HG03432 (cell line): ENCODE data around the gene ATRIP.

Experiments
- ATAC-seq: cut with Tn5 transposase; IDR thresholded peaks from one replicate; pipeline ENCODE4 v1.9.1; 2021; ENCODE audit warnings: mild to moderate bottlenecking, moderate library complexity; ENCODE audit not compliant: unreplicated experiment

Gene ATRIP

DNA sequence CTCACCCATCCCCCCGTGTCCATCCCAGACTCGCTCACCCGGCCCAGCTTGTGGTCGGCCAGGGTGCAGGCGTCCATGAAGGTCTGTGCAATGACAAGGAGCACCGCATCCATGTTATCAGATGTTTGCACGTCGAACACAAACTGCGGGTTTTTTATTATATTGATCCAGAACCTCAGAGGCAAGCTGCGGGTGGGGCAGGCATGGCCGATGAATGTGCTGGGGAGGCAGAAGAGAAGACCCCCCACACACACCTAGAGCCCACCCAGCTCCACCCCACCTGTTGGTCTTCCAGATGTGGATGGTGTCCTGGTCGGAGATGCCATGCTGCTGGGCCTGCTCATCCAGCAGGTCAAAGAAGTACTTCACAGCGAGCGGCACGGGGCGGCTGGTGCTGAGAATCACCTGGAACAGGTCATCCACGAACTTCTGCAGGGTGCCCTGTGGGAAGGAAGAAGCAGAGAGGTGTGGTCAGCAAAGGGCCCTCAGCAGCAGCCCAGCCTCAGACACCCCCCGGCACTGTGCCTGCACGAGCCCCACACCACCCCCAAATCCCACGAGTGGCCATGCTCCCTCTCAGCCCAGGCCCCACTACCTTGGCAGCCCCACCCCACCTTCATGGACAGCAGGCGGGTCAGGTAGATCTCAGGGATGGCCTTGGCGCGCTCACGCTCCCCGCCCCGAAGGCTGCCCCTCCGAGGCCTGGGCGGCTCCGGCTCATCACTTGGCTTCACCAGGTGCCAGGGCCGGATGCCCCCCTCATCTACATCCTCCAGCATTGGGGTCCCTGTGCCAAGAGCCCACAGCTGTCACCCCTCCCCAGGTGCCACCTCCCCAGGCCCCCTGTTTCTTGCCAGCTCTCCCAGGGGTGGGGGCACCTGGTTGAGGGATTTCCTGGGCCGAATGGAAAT, 37.0 kb upstream of the ATRIP start:
- ATAC-seq: no peak

DNA sequence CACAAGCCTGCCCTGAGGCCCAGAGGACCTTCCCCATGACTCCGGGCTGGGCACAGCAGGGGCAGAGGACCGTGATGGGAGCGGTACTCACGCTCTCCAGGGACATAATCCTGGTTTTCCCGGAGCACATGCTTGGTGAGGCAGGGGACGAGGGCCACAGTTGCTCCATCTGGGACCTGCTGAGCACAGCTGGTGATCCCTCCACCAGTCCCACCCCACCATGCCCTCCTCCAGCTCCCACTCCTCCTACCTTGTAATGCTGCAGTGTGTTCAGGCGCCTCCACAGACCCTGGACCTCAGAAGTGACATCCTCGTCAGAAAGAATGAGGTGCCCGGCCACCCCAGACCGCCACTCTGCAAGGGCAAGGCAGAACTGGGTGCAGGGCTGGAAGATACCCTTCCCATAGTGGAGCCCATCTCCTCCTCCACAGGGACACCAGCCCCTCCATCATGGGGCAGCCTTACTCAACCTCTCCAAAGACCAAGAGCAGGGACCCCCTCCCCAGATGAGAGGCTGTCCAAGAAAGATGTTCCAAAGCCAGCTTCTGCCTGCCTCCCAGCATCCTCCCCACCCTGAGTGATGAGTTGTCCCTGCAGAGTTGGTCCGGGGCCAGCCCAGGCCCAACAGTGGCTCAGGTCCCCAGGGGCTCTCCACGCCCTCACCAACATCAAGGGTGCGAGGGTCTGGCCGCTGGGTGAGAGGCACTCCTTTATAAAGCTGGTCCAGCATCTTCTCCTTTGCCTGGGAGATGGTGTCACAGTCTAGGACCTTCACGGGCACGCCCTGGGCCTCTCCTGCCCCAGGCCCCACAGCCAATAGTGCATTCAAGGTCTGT, 36.1 kb upstream of the ATRIP start:
- ATAC-seq: no peak

DNA sequence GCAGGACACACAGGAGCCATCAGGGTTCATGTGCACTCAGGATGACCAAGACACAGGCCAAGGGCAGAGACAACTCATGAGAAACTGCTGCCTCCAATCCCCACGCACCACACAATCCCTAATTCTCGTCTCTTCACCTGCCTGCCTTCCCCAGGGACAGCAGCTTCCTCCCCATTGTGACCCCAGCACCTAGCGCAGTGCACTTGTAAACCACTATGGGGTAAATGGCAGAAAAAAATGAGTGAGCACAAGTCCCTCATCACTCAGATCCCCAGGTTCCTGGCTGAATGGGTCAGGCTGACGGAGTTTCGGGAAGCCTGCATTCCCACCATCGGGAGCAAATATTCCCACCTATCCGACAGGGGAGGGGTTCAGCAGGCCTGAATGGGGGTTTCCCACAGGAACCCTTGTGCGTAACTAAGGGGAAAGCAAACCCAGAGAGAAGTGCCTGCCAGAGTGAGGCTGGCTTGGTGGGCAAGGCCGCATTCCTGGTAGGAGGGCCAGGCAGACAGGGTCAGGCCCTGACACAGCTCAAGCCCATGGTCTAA, 35.4 kb upstream of the ATRIP start:
- ATAC-seq: no peak

DNA sequence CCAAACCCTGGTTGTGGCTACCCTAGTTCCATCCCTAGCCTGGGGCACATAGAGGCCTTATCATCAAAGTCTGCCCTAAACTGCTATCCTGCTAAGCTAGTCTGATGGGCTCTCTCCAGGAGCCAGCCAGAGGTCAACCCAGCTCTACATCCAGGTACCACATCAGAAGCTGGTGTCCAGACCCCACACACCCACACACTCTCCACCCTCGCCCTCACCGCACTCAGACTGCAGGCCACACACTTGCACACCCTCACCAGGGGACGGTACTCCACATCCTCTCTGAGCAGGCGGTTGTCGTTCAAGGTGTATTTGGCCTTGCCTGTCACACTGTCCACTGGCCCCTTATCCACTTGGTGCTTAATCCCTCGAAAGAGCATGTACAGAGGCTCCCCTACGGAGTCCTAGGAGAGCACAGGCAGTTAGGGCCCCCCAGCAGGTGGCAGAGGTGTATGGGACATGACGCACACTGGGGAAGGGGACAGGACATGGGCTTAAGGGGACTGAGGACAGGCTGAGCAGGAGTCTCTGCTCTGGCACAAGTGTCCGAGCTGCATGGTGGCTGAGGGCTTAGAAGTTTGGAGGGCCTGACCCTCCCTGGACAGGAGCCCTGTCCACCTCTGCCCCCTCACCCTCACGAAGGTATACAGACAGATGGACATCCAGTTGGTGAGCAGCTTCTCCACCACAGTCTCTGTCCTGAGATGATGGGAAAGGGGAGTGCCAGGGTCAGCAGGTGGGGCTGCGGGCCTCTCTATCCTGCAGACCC, 34.7 kb upstream of the ATRIP start:
- no peak for ATAC-seq

DNA sequence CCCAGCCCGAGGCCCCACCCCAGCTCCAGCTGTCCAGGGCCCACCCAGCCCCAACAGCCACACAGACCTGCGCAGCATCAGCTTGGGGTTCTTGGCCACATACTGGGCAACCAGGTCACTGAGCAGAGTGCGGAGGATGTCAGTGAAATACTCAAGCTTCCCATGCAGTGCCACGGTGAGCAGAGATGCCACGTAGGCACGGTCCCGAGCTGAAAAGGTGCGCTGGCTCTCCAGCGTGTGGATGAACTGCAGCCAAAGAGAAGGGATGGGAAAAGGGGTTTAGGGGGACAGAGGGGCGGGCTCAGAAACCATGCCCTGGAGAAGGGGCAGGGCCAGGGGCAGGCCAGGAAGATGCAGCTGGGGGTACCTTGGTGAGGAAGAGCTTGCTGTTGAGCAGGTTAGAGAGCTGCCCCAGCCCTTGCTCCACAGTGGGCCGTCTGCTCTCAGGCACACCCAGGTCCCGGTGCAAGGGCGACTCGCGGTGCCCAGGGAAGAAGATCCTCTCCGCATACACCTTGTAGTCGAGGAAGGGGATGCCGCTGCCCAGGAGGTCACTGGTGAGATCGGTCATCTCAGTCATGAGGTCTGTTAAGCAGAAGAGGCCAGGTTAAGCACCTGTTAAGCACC, 34.0 kb upstream of the ATRIP start:
- ATAC-seq: no peak

DNA sequence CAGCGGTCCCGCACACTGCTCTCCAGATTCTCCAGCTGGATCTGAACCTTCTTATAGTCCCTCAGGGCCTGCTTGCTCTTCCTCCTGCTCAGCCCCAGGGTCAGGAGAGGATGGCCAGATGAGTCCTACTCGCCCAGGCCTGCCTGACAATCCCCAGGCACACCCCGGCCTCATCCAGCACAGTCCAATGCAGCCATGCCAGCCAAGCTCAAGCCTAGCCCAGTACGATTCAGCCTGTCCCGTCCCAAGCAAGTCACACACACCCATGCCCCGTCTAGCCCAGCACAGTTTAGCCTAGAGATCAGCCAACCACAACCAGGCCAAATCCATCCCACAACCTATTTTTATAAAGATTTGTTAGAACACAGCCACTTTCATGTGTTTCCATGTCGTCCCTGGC, 33.5 kb upstream of the ATRIP start:
- no peak for ATAC-seq

DNA sequence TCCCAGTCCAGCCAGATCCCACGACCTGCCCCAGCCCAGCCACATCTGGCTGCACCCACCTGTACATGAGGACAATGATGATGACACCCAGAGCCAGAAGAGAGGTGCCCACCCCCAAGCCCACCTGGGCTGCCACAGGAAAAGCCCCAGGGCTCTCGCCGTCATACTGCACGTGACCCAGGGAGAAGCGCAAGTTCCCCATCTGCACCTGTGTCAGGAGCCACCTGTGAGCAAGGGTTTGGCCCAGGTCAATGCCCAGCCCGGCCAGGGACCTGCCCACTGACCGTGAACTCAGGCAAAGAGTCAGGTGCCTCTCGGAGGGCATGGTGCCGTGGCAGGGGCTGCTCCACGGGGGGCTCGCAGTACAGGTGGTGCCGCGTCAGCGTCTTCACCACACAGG, 32.9 kb upstream of the ATRIP start:
- ATAC-seq: no peak

DNA sequence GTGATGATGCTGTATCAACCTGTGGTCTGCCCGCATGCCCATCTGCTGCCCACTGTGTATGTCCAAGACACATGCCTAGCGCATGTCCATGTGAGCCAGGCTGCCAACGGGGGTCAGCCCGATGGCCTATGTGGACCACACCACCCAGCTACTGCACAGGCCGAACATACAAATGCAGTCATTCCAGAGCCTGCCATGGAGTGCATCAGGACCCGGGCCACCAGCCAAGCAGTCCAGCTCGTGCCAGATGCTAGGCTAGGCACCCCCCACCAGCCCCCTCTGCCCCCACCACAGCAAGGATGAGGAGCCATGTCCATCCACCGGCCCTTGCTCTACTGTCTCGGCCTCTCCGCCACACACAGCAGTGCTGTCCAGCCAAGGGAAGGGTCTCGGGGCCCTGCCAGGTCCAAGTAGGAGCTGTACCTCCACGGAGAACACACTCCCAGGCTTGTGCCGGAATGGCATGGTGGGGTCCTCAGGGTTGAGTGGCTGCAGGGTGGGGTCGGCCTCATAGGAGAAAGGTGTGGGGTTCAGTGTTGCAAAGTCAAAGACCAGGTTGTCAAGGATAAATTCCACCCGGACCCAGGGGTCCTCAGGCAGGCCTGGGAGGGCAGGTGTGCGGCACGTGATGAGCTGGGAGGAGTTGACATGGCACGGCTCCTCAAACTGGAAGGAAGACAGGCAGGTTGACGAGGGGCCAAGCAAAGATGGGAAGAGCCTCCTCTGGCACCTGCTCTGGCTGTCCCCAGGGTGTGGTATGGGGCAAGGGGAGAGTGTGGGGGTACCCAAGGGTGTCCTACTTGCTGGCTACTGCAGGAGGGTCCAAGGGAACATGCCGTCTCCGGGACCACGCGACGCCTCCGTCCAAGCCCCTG, 31.9 kb upstream of the ATRIP start:
- ATAC-seq: no peak

DNA sequence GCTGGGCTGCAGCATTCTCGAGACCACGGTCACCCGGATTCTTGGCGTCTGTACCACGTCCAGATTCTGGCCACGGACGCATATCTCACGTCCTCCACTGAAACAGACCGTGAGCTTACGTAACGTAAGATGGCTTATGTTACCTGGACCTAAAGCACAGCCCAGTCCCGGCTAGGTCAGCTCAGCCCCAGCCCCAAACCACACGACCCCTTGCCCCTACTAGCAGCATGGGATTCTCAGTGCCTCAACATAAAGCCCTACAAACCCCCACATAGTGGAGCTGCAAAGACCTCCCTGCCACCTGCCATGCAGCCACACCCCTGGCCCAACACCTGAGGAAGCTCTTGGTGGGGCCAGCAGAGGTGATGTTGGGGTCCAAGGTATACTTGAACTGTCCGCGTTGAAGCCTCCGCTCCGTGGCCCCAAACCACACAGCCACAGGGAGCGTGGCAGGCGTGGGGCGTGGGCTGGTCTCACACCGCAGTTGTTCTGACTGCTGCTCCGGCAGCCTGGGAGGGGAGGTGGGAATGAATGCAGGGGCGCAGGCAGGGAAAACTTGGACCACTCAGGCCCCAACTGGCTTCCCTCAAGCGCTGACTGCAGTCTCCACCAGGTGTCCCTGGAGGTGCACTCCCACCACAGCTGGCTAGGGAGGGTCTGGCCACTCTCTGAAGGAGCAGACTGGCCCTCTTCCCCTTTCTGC, 31.1 kb upstream of the ATRIP start:
- no peak for ATAC-seq

DNA sequence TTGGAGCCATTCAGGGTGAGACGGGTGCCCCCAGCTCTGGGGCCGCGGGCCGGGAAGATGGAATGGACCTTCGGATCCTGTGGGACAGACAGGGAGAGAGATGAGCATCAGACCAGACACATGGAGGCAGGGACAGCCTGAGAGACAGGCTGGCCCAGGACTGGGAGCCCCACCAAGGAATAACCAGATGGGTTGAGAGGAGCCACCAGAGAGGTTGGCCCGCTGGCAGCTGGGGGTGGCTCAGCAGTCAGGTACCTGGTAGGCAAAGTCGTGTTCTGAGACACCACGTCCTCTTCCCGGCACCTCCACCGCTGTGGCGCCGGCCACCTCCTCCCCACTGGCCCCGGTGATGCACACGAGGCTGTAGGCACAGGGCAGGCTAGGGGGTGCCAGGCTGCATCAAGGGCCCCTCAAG, 30.4 kb upstream of the ATRIP start:
- ATAC-seq: no peak

DNA sequence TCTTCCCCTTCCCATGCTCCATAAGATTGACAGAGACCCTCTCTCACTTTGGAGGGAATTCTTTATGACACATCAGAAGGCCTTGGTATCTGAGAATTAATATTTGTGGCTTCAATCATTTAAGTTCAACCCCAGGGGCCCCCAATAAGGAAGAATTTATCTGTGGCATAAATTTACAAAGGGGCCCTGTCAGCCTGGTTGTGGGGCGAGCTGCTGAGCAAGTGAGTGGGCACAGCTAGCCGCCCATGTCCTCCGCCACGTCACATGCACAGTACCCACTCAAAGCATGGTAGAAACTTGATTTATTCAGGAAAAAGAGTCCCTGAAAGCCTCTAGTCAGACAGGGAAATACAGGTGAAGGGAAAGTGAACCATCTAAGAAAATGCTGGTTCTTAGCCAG, 30.0 kb upstream of the ATRIP start:
- ATAC-seq: no peak

DNA sequence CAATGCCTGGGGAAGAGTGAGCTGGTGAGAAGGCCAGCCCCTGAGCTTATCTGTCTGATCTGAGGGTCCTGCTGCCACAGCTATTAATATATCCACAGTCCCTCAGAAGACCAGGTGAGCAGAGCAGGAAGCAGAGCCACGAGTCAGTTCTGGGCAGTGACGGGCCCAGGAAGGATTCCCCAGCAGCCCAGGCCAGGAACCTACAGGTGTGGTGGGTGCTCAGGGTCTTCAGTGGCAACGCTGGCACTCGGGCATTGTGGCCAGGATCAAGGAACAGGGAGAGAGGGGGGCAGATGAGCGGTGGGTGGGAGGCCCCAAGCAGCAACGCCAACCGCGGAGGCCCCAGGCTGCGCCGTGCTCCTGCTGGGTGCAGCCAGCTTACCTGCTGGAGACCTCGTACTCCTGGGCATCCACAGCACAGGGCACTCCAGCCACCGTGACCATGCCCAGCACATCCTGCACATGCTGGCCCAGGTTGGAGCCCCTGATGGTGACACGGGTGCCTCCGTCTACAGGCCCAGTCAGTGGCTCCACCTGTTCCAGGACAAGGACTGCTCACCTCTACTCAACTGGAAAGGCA, 28.9 kb upstream of the ATRIP start:
- ATAC-seq: no peak

DNA sequence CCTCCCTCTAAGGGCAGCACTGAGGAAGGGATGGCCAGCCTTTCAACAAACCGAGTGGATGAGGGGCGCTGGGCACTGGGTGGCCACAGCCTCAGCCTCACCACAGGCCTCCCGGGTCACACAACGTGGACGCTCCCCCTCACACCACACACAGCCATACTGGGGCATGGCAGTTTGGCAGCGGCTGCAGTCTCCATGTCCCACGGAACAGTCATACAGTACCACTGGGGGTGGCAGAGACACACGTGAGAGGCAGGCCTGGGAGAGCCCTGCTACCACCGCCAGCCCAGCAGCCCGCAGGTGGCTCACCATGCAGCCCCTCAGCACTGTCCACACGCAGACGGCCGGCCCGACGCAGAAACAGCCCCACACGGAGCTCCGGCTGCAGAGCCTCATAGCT, 28.4 kb upstream of the ATRIP start:
- no peak for ATAC-seq

DNA sequence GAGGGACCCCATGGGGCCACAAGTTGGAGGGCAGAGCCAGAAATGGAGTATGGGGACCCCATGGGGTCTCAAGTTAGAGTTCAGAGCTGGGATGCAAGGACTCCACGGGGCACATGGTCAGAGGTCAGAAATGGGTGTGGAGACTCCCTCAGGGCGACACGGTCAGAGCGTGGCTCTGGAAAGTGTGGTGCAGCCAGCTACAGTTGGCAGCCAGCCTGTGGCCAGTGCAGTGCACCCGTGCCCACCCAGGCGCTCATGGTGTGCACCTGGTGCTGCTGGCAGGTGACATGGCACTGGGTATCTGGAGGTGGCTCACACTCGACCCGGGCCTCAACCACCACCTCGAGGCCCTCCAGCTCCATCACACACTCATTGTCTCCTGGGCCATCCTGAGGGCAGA, 27.9 kb upstream of the ATRIP start:
- no peak for ATAC-seq

DNA sequence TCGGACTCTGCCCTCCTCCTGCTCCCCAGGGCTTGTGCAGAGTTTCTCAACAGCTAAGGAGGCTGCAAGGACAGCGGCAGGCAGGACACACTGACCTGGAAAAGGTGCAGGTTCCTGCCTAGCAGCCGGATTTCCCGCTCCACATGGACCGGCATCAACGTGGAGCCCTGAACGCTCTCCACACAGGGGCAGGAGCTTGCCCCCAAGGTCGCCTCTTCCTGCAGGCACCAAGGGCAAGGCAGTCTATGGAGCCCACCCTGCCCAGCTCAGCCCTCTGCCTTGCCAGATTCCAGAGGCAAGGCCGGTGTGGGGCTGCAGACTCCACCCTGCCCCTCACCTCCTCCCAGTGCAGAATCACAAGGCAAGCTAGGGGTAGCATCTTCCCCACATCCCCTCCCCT, 27.4 kb upstream of the ATRIP start:
- no peak for ATAC-seq

DNA sequence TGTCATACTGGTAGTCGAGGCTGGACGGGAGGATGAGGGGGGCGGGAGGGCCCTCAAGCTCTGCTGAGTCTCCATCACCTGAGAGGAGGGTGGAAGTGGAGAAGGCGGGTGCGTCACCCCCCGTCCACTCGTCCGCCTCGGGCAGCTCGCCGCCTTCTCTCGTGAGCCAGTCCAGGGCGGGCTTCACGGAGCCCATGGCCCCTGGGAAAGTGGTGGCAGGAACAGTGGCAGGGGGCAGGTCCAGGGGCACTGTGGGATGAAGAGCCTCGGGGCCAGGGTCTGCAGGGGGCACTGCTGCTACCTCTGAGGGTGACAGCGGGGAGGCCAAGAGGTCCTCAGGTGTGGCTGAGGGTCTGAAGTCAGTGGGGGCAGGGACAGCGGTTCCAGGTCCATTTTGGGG, 26.9 kb upstream of the ATRIP start:
- ATAC-seq: no peak

DNA sequence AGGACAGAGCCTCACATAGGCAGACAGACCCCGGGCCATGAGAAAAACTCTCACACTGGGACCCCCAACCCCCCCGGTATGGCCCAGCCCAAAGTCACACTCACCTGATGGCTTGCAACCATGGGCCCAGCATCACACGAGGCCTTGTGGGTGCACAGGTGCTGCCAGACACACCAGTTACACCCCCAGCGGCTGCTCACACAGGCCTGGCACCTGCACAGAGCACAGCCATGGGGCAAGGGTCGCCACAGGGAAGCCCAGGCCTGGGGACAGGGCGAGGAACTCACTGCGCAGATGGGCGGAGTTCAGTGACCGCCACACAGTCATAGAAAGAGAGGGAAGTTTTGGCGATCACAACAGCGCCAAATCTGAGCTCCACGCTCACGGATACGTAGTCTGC, 26.0 kb upstream of the ATRIP start:
- ATAC-seq: no peak

DNA sequence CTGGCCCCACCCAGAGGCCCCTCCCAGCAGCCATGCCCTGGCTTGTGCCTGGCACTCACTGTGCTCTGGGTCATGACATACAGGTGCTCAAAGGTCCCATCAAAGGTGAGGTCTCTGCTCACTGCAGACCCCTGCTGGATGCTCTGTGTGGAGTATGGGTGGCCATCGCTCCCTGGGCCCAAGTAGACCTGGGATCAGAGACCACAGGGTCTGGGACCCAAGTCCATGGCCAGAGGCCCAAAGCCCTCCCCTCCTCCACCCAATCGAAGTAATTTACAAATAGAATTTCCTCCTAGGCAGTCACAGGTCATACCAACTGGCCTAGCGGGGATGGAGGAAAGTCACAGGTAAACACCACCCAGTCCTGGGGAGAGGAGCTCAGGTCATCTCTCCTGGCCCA, 24.3 kb upstream of the ATRIP start:
- no peak for ATAC-seq

DNA sequence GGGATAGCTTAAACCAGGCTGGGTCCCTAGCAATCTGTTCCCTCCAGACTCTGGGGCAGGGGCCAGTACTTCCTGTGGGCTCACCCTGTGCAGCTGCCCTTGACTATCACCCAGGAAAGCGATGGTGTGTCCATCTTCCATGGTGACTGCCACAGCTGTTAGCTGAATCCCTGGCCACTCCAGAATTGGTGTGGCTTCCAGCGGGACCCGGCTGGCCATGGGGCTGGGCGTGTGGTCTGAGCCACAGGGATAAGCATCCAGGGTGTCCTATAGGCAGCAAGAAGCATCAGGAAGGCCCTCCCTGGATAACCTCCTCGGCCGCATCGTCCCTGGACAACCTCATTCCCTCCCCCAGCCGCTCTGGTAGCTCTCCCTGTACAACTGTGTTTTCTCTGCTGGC, 23.9 kb upstream of the ATRIP start:
- ATAC-seq: no peak
